HCT116 (cell line): ENCODE measurements around the gene STARD3NL. TPM values are rescaled to one million over a fixed set of nuclear protein-coding genes. Genes with fewer than 3 reads are reported as not detected.

Experiments
- ATAC-seq: fragments of 200-7000 bp; cut with Tn5 transposase; 2 replicates; pipeline ENCODE4 v1.9.1; 2020; ENCODE audit warnings: mild to moderate bottlenecking, moderate library complexity
- BruUV-seq: library from RNA; stranded (reverse); fragments of 400-500 nt; replicated peaks from 2 replicates; lab custom pipeline; 2021; lab: Mats Ljungman, UMichigan
- CTCF ChIA-PET: fragments of 300-600 bp; sonication (Branson Sonifier 250); formaldehyde crosslinking; loops from one replicate; lab custom pipeline; 2021; ENCODE audit warnings: antibody characterized with exemption; lab: Charles Lee
- POLR2A ChIA-PET: fragments of 300-600, 350-600 bp; sonication (Branson Sonifier 250); formaldehyde crosslinking; loops from one replicate; lab custom pipeline; 2021; ENCODE audit warnings: antibody characterized with exemption; lab: Charles Lee
- RAD21 ChIA-PET, 2 experiments: fragments of 300-600 bp; sonication (Branson Sonifier 250); formaldehyde crosslinking; loops; one replicate each; lab custom pipeline; 2023; ENCODE audit warnings: low total read pairs in 2 of 2; ENCODE audit not compliant: uncharacterized antibody in 2 of 2, unreplicated experiment in 2 of 2, low non-redundant PET in 1 of 2; lab: Charles Lee
- DNase-seq: peaks from one replicate; pipeline ENCODE4 v3.0.0-alpha.2; 2010; ENCODE audit warnings: low read depth, low spot score
- H2AFZ ChIP-seq: fragments of 200-600 bp; shearing (Covaris generic), sonication (generic); 2 replicates; pipeline ENCODE4 v1.6.1; 2017; ENCODE audit warnings: low read depth, mixed run types, mixed read lengths, antibody characterized with exemption, low read length; ENCODE audit not compliant: poor library complexity, severe bottlenecking
- H3K27ac ChIP-seq: 2 replicates; pipeline ENCODE4 v1.5.1; 2012; ENCODE audit warnings: low read depth, low read length
- H3K27me3 ChIP-seq: fragments of 200-600 bp; sonication (generic); 2 replicates; pipeline ENCODE4 v1.6.1; 2016; ENCODE audit warnings: mixed run types, low read length, mixed read lengths; ENCODE audit not compliant: insufficient read depth
- H3K36me3 ChIP-seq, 2 experiments: fragments of 200-500 bp in 1 of 2; fragments of 200-600 bp in 1 of 2; sonication (Bioruptor generic) in 1 of 2; sonication (generic) in 1 of 2; 2 replicates each; pipeline versions ENCODE4 v1.5.1 to v1.6.1; 2014 to 2016; ENCODE audit warnings: low read length in 2 of 2, inconsistent platforms in 1 of 2, mixed read lengths in 1 of 2, mixed run types in 1 of 2; ENCODE audit not compliant: insufficient read depth in 2 of 2, control insufficient read depth in 1 of 2
- H3K4me1 ChIP-seq, 2 experiments: fragments of 200-600 bp in 1 of 2; sonication (generic) in 1 of 2; 2 replicates each; pipeline versions ENCODE4 v1.5.1 to v1.6.1; 2012 to 2017; ENCODE audit warnings: low read length in 2 of 2, inconsistent platforms in 1 of 2, mild to moderate bottlenecking in 1 of 2, mixed read lengths in 1 of 2, mixed run types in 1 of 2, moderate library complexity in 1 of 2; ENCODE audit not compliant: insufficient read depth in 2 of 2, control insufficient read depth in 1 of 2
- H3K4me2 ChIP-seq: fragments of 200-600 bp; sonication (generic); 2 replicates; pipeline ENCODE4 v1.6.1; 2017; ENCODE audit warnings: mixed run types, low read length, mixed read lengths
- H3K4me3 ChIP-seq, 2 experiments: fragments of 200-600 bp in 1 of 2; sonication (generic) in 1 of 2; replicated peaks in 1 of 2; 2 replicates each; pipeline ENCODE4 v1.5.1; 2011 to 2016; ENCODE audit warnings: low read length in 2 of 2, control low read depth in 1 of 2, low read depth in 1 of 2, mild to moderate bottlenecking in 1 of 2, mixed read lengths in 1 of 2, mixed run types in 1 of 2
- H3K79me2 ChIP-seq: fragments of 200-600 bp; sonication (generic); 2 replicates; pipeline ENCODE4 v1.6.1; 2017; ENCODE audit warnings: mild to moderate bottlenecking, mixed run types, low read length, moderate library complexity, mixed read lengths; ENCODE audit not compliant: insufficient read depth
- H3K9ac ChIP-seq: fragments of 200-600 bp; sonication (generic); 2 replicates; pipeline ENCODE4 v1.6.1; 2016; ENCODE audit warnings: low read length, mixed read lengths
- H3K9me2 ChIP-seq: fragments of 200-600 bp; sonication (generic), shearing (Covaris generic); 2 replicates; pipeline ENCODE4 v1.6.1; 2017; ENCODE audit warnings: mixed run types, mild to moderate bottlenecking, moderate library complexity; ENCODE audit not compliant: insufficient read depth
- H3K9me3 ChIP-seq, 2 experiments: fragments of 200-500 bp in 1 of 2; fragments of 200-600 bp in 1 of 2; sonication (Bioruptor generic) in 1 of 2; sonication (generic) in 1 of 2; 2 replicates each; pipeline ENCODE4 v1.6.1; 2014 to 2017; ENCODE audit warnings: low read length in 2 of 2, mixed read lengths in 2 of 2, inconsistent platforms in 1 of 2, low read depth in 1 of 2, mild to moderate bottlenecking in 1 of 2, mixed run types in 1 of 2, moderate library complexity in 1 of 2; ENCODE audit not compliant: control insufficient read depth in 1 of 2, insufficient read depth in 1 of 2
- H4K20me1 ChIP-seq: fragments of 200-600 bp; sonication (generic), shearing (Covaris generic); 2 replicates; pipeline ENCODE4 v1.6.1; 2017; ENCODE audit warnings: mixed run types, mild to moderate bottlenecking, moderate library complexity; ENCODE audit not compliant: insufficient read depth
- ELF1 ChIP-seq: IDR thresholded peaks from 2 replicates; pipeline ENCODE4 v1.6.1; 2012; ENCODE audit warnings: low read depth, borderline replicate concordance
- EZH2 ChIP-seq: fragments of 200-600 bp; sonication (generic); IDR thresholded peaks from 2 replicates; pipeline ENCODE4 v1.6.1; 2017; ENCODE audit warnings: antibody characterized with exemption, mixed run types
- FOSL1 ChIP-seq: IDR thresholded peaks from 2 replicates; pipeline ENCODE4 v1.6.1; 2012; ENCODE audit warnings: low read depth
- JUND ChIP-seq: IDR thresholded peaks from 2 replicates; pipeline ENCODE4 v1.6.1; 2012
- POLR2AphosphoS5 ChIP-seq: IDR thresholded peaks from 2 replicates; pipeline ENCODE4 v1.6.1; 2011; ENCODE audit warnings: mild to moderate bottlenecking, low read depth, low read length, moderate library complexity
- SIN3A ChIP-seq: IDR thresholded peaks from 2 replicates; pipeline ENCODE4 v1.6.1; 2012; ENCODE audit warnings: low read depth
- SRF ChIP-seq: IDR thresholded peaks from 2 replicates; pipeline ENCODE4 v1.6.1; 2012; ENCODE audit warnings: low read depth
- TCF7L2 ChIP-seq: IDR thresholded peaks from 2 replicates; pipeline ENCODE4 v1.7.0; 2011; ENCODE audit warnings: borderline replicate concordance, inconsistent platforms; ENCODE audit not compliant: insufficient read depth, insufficient read length; ENCODE audit errors: extremely low read depth
- ZFX ChIP-seq: fragments of 450-650 bp; IDR thresholded peaks from 2 replicates; pipeline ENCODE4 v1.6.1; 2017
- intact Hi-C: fragments of 100-400 bp; cut with micrococcal nuclease; formaldehyde crosslinking; loops from 2 replicates; pipeline ENCODE4 v1.10.0; 2022
- total RNA-seq: library from RNA; stranded (reverse); gene quantifications from one replicate; pipeline ENCODE4 v1.2.1, GENCODE V29; 2021; ENCODE audit not compliant: unreplicated experiment
- TF ChIP-seq, protein P1 (sequence below): IDR thresholded peaks from 2 replicates; pipeline ENCODE4 v1.6.1; 2011; ENCODE audit warnings: mild to moderate bottlenecking, low read length, moderate library complexity; ENCODE audit not compliant: insufficient replicate concordance; ENCODE audit errors: extremely low read depth
- TF ChIP-seq, protein P2 (sequence below): IDR thresholded peaks from 2 replicates; pipeline ENCODE4 v1.6.1; 2012; ENCODE audit warnings: low read depth
- TF ChIP-seq, protein P3 (sequence below): IDR thresholded peaks from 2 replicates; pipeline ENCODE4 v1.6.1; 2012

STARD3NL gene
- total RNA-seq, 1 experiment from 2014 or later: 32.0 TPM

DNA sequence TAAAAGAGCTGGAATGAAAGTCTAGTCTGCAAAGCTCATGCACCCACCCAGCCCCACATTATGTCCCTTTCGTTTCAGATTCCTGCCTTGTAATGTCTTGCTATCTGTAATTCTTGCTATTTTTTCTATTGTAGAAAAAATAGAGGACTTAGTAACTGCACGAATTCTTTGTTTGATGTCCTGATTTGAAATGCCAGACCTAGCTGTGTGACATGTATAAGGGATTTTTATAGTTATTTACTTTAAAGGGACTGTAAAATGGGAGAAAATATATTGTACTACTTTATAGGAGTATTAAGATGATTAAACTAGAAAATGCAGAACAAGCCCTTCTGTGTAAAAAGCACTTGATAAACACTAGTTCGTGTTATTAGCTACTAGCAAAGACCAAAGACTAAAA, 63.0 kb downstream of the STARD3NL start:
- ATAC-seq (no peak), DNase-seq (no peak)
- RAD21 ChIA-PET: no interaction called here
- BruUV-seq: no TSS peak
- H2AFZ ChIP-seq: no peak overlapping the region
- TF ChIP-seq EZH2: no peak
- TF ChIP-seq ELF1: no peak
- no peak for TF ChIP-seq FOSL1
- no peak for TF ChIP-seq TCF7L2
- TF ChIP-seq, protein P1, sequence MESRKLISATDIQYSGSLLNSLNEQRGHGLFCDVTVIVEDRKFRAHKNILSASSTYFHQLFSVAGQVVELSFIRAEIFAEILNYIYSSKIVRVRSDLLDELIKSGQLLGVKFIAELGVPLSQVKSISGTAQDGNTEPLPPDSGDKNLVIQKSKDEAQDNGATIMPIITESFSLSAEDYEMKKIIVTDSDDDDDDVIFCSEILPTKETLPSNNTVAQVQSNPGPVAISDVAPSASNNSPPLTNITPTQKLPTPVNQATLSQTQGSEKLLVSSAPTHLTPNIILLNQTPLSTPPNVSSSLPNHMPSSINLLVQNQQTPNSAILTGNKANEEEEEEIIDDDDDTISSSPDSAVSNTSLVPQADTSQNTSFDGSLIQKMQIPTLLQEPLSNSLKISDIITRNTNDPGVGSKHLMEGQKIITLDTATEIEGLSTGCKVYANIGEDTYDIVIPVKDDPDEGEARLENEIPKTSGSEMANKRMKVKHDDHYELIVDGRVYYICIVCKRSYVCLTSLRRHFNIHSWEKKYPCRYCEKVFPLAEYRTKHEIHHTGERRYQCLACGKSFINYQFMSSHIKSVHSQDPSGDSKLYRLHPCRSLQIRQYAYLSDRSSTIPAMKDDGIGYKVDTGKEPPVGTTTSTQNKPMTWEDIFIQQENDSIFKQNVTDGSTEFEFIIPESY: no peak
- TF ChIP-seq, protein P2, sequence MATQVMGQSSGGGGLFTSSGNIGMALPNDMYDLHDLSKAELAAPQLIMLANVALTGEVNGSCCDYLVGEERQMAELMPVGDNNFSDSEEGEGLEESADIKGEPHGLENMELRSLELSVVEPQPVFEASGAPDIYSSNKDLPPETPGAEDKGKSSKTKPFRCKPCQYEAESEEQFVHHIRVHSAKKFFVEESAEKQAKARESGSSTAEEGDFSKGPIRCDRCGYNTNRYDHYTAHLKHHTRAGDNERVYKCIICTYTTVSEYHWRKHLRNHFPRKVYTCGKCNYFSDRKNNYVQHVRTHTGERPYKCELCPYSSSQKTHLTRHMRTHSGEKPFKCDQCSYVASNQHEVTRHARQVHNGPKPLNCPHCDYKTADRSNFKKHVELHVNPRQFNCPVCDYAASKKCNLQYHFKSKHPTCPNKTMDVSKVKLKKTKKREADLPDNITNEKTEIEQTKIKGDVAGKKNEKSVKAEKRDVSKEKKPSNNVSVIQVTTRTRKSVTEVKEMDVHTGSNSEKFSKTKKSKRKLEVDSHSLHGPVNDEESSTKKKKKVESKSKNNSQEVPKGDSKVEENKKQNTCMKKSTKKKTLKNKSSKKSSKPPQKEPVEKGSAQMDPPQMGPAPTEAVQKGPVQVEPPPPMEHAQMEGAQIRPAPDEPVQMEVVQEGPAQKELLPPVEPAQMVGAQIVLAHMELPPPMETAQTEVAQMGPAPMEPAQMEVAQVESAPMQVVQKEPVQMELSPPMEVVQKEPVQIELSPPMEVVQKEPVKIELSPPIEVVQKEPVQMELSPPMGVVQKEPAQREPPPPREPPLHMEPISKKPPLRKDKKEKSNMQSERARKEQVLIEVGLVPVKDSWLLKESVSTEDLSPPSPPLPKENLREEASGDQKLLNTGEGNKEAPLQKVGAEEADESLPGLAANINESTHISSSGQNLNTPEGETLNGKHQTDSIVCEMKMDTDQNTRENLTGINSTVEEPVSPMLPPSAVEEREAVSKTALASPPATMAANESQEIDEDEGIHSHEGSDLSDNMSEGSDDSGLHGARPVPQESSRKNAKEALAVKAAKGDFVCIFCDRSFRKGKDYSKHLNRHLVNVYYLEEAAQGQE: no peak
- no peak for TF ChIP-seq ZFX
- no peak for TF ChIP-seq JUND
- TF ChIP-seq POLR2AphosphoS5: no peak
- TF ChIP-seq SIN3A: no peak
- TF ChIP-seq, protein P3, sequence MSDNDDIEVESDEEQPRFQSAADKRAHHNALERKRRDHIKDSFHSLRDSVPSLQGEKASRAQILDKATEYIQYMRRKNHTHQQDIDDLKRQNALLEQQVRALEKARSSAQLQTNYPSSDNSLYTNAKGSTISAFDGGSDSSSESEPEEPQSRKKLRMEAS: no peak
- no peak for TF ChIP-seq SRF
- no peak overlapping the region for H3K27ac ChIP-seq
- H3K27me3 ChIP-seq: peaks cover 11% of the 10 kb centered on the region; the same call in 1 of the 2 replicates
- no peak overlapping the region for H3K9ac ChIP-seq
- no peaks in the 10 kb centered on the region for H3K36me3 ChIP-seq
- POLR2A ChIA-PET: no interaction called here
- no peak overlapping the region for H3K4me3 ChIP-seq
- CTCF ChIA-PET: interaction anchor here (0.7 kb wide), 1 partner anchor 94 kb away, joined by 3 read pairs; no protein-coding TSS in a partner anchor
- H3K9me2 ChIP-seq: no peaks in the 10 kb centered on the region
- no peak overlapping the region for H3K4me2 ChIP-seq
- H3K79me2 ChIP-seq: no peaks in the 10 kb centered on the region
- no peaks in the 10 kb centered on the region for H3K4me1 ChIP-seq
- H3K9me3 ChIP-seq: no peaks in the 10 kb centered on the region
- H4K20me1 ChIP-seq: no peaks in the 10 kb centered on the region
- intact Hi-C loops: no loop called here
